B cell (primary cell): Measurements from ENCODE around the gene ZWILCH.

Experiments
- EZH2 ChIP-seq: IDR thresholded peaks from 2 replicates; pipeline ENCODE4 v1.6.1; 2012; ENCODE audit warnings: borderline replicate concordance, low read depth, mild to moderate bottlenecking, moderate library complexity, low read length; ENCODE audit not compliant: insufficient read depth, poor library complexity, severe bottlenecking
- TF ChIP-seq, protein P1 (sequence below): fragments of 200-600 bp; IDR thresholded peaks from one replicate; pipeline ENCODE4 v1.8.0; 2022; ENCODE audit warnings: antibody characterized with exemption, mild to moderate bottlenecking

DNA sequence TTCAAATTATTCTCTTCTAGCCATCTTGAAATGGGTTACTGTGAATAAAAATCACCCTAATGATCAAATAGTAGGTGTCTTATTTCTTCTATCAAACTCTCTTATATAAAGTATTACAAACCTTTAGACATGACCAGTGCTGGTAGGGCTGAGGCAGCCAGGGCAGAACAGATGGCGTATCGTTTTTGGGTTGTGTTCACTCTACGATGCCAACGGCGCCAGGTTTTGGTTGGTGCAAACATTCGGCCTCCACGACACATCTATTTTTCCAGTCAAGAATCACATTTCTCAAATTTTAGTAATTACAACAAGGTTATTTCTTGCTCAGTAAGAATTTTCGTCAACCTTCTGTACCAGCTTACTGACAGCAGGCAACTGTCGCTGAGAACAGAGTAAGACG is 2.6 kb upstream of the ZWILCH start:
- TF ChIP-seq, protein P1, sequence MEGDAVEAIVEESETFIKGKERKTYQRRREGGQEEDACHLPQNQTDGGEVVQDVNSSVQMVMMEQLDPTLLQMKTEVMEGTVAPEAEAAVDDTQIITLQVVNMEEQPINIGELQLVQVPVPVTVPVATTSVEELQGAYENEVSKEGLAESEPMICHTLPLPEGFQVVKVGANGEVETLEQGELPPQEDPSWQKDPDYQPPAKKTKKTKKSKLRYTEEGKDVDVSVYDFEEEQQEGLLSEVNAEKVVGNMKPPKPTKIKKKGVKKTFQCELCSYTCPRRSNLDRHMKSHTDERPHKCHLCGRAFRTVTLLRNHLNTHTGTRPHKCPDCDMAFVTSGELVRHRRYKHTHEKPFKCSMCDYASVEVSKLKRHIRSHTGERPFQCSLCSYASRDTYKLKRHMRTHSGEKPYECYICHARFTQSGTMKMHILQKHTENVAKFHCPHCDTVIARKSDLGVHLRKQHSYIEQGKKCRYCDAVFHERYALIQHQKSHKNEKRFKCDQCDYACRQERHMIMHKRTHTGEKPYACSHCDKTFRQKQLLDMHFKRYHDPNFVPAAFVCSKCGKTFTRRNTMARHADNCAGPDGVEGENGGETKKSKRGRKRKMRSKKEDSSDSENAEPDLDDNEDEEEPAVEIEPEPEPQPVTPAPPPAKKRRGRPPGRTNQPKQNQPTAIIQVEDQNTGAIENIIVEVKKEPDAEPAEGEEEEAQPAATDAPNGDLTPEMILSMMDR, result no peak
- no peak for TF ChIP-seq EZH2
